ENCODE data around the gene AIPL1. TPM values are rescaled to one million over a fixed set of nuclear protein-coding genes. Genes with fewer than 3 reads are reported as not detected.

Gene AIPL1
- total RNA-seq, 2 experiments from 2014 or later = not detected

DNA sequence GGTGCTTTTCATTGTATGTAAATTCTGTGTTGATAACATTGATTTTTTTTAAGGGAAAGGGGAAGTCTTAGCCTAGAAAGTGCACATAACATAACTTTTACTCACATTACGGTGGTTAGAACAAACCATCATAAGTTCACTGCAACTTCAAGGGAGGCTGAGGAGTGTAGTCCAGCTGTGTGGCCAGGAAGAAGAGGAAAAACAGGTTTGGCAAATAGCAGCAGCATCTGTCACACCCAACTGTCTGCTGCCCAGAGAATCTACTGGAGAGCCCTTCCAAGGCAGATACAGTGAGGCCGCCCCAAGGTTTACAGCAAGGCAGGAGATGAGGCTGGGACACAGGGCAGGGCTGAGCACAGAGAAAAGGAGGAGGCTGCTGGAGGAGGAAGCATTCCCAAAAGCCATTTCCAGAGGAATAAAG is 60.6 kb downstream of the AIPL1 start:
- H3K27me3 Mint-ChIP-seq = peaks cover 42% of the 10 kb centered on the region
- TF ChIP-seq, protein P1, sequence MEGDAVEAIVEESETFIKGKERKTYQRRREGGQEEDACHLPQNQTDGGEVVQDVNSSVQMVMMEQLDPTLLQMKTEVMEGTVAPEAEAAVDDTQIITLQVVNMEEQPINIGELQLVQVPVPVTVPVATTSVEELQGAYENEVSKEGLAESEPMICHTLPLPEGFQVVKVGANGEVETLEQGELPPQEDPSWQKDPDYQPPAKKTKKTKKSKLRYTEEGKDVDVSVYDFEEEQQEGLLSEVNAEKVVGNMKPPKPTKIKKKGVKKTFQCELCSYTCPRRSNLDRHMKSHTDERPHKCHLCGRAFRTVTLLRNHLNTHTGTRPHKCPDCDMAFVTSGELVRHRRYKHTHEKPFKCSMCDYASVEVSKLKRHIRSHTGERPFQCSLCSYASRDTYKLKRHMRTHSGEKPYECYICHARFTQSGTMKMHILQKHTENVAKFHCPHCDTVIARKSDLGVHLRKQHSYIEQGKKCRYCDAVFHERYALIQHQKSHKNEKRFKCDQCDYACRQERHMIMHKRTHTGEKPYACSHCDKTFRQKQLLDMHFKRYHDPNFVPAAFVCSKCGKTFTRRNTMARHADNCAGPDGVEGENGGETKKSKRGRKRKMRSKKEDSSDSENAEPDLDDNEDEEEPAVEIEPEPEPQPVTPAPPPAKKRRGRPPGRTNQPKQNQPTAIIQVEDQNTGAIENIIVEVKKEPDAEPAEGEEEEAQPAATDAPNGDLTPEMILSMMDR (IDR thresholded peaks at IDR 0.05) = no peak
- peaks cover 7% of the 10 kb centered on the region for H3K9me3 Mint-ChIP-seq
- Histone ChIP-seq H3K4me3 (ENCODE audit: low read length) (no peak overlapping the region), H3K27ac (ENCODE audit: low read depth in 1 of 2, low read length in 2 of 2) (no peak overlapping the region), H3K36me3 (ENCODE audit: insufficient read depth, low read length) (no peaks in the 10 kb centered on the region), H3K9me3 (ENCODE audit: control insufficient read depth in 1 of 2, insufficient read depth in 1 of 2, low read length in 2 of 2) (peaks cover 0 to 5% of the 10 kb centered on the region in 2 experiments), H3K4me1 (ENCODE audit: insufficient read depth, low read length) (no peaks in the 10 kb centered on the region), H3K27me3 (ENCODE audit: control insufficient read depth in 1 of 2, insufficient read depth in 2 of 2, low read length in 2 of 2) (peaks cover 3 to 8% of the 10 kb centered on the region in 2 experiments)
- no peak for DNase-seq
- ChIA-PET POLR2A (no interaction called here), CTCF (interaction anchor here (0.6 kb wide), 1 partner anchor 11 kb away, joined by 4 read pairs; no protein-coding TSS in a partner anchor)
- H3K4me3 Mint-ChIP-seq = no peak overlapping the region
- H3K4me1 Mint-ChIP-seq (ENCODE audit: low read depth) = no peaks in the 10 kb centered on the region
- intact Hi-C loops (cut with DNase I, micrococcal nuclease) = no loop called here
- no peak overlapping the region for H3K27ac Mint-ChIP-seq
- no peak for ATAC-seq (ENCODE audit: poor library complexity)
- no peaks in the 10 kb centered on the region for H3K36me3 Mint-ChIP-seq (ENCODE audit: low read depth)

Other genes starting within 250 kb of the AIPL1 start
- not detected for gene PIMREG, start 9.3 kb upstream of the AIPL1 start, total RNA-seq
- gene PITPNM3, start 121.4 kb upstream of the AIPL1 start, total RNA-seq = under 1 TPM; 0.34 to 0.41 TPM
- gene KIAA0753, start 205.6 kb upstream of the AIPL1 start, total RNA-seq = 10 to 100 TPM in 1 of 2 experiments, 1 to 10 TPM in 1; 8.9 to 11.7 TPM
- gene TXNDC17, start 205.9 kb upstream of the AIPL1 start, total RNA-seq = 10 to 100 TPM; 13.2 to 17.7 TPM
- 10 to 100 TPM; 31.4 to 32.0 TPM for gene MED31, start 216.5 kb upstream of the AIPL1 start, total RNA-seq
- gene C17orf100, start 216.6 kb upstream of the AIPL1 start, total RNA-seq = under 1 TPM; 0.69 to 0.70 TPM

Measured in CD4-positive, alpha-beta T cell (primary cell).